Measurements from ENCODE around the gene DNM3.

DNM3 gene

DNA sequence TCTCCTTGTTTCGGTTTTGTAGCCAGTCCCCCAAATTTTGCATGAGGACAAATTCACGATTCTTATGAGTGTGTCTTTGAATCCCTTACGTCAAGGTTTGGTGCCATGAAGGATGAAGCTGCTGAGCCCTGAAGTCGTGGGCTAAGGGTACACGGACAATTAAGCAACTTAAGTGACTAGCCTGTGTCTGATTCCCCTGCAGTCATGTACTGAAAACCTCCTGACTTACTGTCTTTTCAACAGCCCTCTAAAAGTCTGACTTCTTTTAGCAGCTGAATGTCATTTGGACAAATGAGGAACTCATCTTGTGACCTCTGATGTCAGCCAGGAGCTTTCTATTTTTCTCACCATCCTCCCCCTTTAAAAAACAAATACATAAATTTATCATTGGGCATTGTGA, 552.1 kb downstream of the DNM3 start:
- no peak overlapping the region for H3K4me3 ChIP-seq (replicated peaks; ENCODE audit: low read depth, low read length)
- TF ChIP-seq, protein P1, sequence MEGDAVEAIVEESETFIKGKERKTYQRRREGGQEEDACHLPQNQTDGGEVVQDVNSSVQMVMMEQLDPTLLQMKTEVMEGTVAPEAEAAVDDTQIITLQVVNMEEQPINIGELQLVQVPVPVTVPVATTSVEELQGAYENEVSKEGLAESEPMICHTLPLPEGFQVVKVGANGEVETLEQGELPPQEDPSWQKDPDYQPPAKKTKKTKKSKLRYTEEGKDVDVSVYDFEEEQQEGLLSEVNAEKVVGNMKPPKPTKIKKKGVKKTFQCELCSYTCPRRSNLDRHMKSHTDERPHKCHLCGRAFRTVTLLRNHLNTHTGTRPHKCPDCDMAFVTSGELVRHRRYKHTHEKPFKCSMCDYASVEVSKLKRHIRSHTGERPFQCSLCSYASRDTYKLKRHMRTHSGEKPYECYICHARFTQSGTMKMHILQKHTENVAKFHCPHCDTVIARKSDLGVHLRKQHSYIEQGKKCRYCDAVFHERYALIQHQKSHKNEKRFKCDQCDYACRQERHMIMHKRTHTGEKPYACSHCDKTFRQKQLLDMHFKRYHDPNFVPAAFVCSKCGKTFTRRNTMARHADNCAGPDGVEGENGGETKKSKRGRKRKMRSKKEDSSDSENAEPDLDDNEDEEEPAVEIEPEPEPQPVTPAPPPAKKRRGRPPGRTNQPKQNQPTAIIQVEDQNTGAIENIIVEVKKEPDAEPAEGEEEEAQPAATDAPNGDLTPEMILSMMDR (IDR thresholded peaks at IDR 0.05; ENCODE audit: low read depth, low read length, missing control alignments) = no peak
- DNase-seq (ENCODE audit: extremely low read depth, low read depth) = no peak

DNA sequence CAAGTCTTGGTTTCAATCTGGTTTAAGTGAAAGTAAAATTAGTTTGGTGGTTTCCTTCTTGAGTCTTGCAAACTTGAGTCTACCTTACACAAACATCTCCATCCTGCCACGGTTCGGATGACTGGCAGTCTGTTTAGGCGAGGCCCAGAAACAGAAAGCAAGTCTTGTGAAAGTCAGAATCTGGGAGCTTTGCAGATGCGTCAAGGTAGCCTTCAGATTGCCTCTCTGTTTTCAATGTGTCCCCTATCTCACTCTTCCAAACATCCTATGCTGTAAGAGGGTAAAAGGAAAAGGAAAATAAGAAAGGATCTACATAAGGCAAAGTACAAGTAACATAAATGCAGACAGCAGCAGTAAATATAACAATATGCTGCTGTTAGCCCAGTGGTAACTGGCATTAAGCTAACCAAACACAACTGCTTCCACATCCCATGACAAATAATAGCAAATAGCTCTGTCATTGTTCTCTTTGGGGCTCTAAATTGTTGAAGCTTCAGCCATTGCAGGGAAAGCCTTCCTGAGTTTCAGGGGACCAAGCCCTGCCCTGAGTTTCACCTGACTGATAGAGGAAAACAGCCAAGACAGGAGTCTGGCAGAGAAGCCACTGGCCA, 552.9 kb downstream of the DNM3 start:
- no peak overlapping the region for H3K4me3 ChIP-seq (replicated peaks; ENCODE audit: low read depth, low read length)
- TF ChIP-seq, protein P1 (IDR thresholded peaks at IDR 0.05; ENCODE audit: low read depth, low read length, missing control alignments) = no peak
- no peak for DNase-seq (ENCODE audit: extremely low read depth, low read depth)

DNA sequence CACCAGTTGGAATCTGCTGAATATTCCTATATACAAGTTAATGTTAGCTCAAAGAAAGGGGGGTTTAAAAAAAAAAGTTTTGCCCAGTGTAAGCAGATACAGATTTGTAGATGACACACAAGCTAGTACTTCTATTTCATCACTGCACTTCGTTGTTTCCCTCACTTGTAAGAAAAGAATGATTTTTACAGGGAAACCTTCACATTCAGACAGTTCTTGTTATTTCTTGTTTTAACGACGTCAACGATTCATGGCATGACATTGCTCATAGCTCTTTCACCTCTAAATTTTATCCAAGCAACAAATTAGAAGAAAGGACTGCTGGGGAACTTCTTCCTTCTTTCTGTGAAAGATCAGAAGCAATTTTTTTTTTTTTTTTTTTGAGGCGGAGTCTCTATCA, 553.5 kb downstream of the DNM3 start:
- no peak overlapping the region for H3K4me3 ChIP-seq (replicated peaks; ENCODE audit: low read depth, low read length)
- TF ChIP-seq, protein P1 (IDR thresholded peaks at IDR 0.05; ENCODE audit: low read depth, low read length, missing control alignments) = no peak
- DNase-seq (ENCODE audit: extremely low read depth, low read depth) = no peak

DNA sequence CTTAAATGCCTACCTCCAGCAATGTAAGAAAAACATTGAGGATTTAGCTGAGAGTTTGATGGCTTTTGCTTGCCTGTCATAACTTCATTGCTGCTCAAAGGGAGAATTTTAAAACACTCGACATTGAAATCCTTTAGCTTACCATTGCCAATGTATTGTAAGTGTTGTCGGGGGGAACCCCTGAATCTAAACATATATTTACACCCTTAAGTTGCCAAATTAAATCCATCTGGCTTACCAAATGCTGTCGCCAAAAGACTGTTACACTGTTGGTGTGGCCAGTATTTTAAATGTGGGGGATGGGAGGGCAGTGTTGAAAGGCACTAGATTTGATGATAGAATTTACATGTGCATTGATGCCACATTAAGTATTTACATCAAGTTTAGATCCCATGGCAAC, 554.3 kb downstream of the DNM3 start:
- no peak overlapping the region for H3K4me3 ChIP-seq (replicated peaks; ENCODE audit: low read depth, low read length)
- TF ChIP-seq, protein P1 (IDR thresholded peaks at IDR 0.05; ENCODE audit: low read depth, low read length, missing control alignments) = no peak
- no peak for DNase-seq (ENCODE audit: extremely low read depth, low read depth)

DNA sequence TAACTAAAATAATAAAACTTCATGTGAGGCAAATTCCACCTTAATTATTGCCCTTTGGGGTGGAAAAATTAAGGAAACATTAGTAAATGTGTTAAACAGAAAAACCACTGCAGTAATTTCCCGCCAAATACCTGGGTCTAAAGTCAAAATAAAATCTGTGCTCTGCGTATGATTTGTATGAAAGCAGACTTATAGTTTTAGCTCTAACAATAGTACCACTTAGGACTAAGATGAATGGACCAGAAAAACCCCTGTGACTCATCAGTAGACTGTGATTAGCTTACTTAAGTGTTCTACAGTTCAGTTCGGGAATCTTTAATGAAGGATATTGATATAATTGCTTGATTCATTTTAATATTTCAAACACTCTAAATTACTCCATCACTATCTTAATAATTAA, 555.9 kb downstream of the DNM3 start:
- DNase-seq (ENCODE audit: extremely low read depth, low read depth) = no peak
- TF ChIP-seq, protein P1 (IDR thresholded peaks at IDR 0.05; ENCODE audit: low read depth, low read length, missing control alignments) = no peak
- H3K4me3 ChIP-seq (replicated peaks; ENCODE audit: low read depth, low read length) = no peak overlapping the region

DNA sequence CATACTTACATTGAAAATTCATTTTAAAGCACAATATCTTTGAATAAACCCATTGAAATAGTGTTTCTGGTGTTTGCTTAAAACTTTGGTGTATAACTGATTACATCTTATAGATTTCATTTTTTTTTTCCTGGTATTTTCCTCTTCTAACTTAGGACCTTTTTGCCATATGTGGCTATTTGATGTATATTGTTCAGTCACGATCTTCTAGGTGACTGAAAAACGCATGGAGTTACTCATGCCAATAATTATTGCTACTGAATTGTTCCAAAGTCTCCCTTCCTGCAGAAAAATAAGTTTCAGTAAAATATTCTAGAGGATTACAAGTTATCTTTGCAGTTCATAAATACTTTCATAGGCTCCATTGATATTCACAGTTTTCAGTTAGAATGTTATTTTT, 556.3 kb downstream of the DNM3 start:
- no peak overlapping the region for H3K4me3 ChIP-seq (replicated peaks; ENCODE audit: low read depth, low read length)
- TF ChIP-seq, protein P1 (IDR thresholded peaks at IDR 0.05; ENCODE audit: low read depth, low read length, missing control alignments) = no peak
- no peak for DNase-seq (ENCODE audit: extremely low read depth, low read depth)

DNA sequence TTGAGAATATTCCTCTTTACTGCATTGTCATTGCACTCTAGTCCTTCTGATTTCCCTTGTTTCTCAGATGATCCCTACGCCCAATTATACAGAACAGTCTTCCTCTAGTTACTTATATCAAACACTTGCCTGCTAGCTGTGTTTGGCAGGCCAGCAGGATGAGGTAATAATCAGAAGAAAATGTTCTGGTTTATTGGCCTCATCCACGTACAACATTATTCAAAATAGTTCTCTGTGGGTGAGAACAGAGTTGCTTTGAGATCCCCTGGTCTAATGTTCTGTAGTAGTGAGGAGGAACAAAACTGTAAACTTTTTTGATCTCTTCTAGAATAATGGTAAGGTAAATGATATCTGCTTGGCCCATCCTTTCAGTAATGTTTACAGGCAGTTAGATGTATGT, 556.9 kb downstream of the DNM3 start:
- TF ChIP-seq, protein P1 (IDR thresholded peaks at IDR 0.05; ENCODE audit: low read depth, low read length, missing control alignments) = no peak
- DNase-seq (ENCODE audit: extremely low read depth, low read depth) = no peak
- no peak overlapping the region for H3K4me3 ChIP-seq (replicated peaks; ENCODE audit: low read depth, low read length)
